ENCODE results near the gene MUCL1. TPM values are rescaled to one million over a fixed set of nuclear protein-coding genes. Genes with fewer than 3 reads are reported as not detected.

Gene MUCL1
- not detected in 2 replicates for total RNA-seq (2012; rRNA removed)

GRCh38 chr12:54853933-54854538, at the start of gene MUCL1:
Gene MUCL1 (plus strand): TSS chr12:54854516. CDS start chr12:54854583, 67 bp downstream.
- no peaks in the 10 kb centered on the region for H3K4me1 ChIP-seq (ENCODE audit: control insufficient read depth, insufficient read depth, low read length)
- no peak within 1 kb of the TSS for H3K4me3 ChIP-seq (ENCODE audit: low read length)
- H3K4me2 ChIP-seq (ENCODE audit: low read length), result no peak within 1 kb of the TSS
- peaks cover 41% of the 10 kb centered on the region for H3K27me3 ChIP-seq (ENCODE audit: control insufficient read depth, insufficient read depth, low read length)
- no peak within 1 kb of the TSS for H3K9ac ChIP-seq (ENCODE audit: low read depth, low read length)
- no peaks in the 10 kb centered on the region for H3K36me3 ChIP-seq (ENCODE audit: insufficient read depth, low read length)
- H3K9me3 ChIP-seq (replicated peaks; ENCODE audit: low read length), result no peaks in the 10 kb centered on the region

GRCh38 chr12:54821676-54822075, 32.6 kb upstream of the MUCL1 start:
- Histone ChIP-seq H3K4me3 (ENCODE audit: low read length) (no peak overlapping the region), H3K27me3 (ENCODE audit: control insufficient read depth, insufficient read depth, low read length) (no peaks in the 10 kb centered on the region), H3K4me2 (ENCODE audit: low read length) (no peak overlapping the region), H3K36me3 (ENCODE audit: insufficient read depth, low read length) (no peaks in the 10 kb centered on the region), H3K9me3 (replicated peaks; ENCODE audit: low read length) (no peaks in the 10 kb centered on the region), H3K4me1 (ENCODE audit: control insufficient read depth, insufficient read depth, low read length) (no peaks in the 10 kb centered on the region), H3K9ac (ENCODE audit: low read depth, low read length) (no peak overlapping the region)

GRCh38 chr12:54824402-54824801, 29.9 kb upstream of the MUCL1 start:
- H3K9ac ChIP-seq (ENCODE audit: low read depth, low read length), result no peak overlapping the region
- H3K4me3 ChIP-seq (ENCODE audit: low read length), result no peak overlapping the region
- no peaks in the 10 kb centered on the region for H3K27me3 ChIP-seq (ENCODE audit: control insufficient read depth, insufficient read depth, low read length)
- no peaks in the 10 kb centered on the region for H3K9me3 ChIP-seq (replicated peaks; ENCODE audit: low read length)
- no peaks in the 10 kb centered on the region for H3K36me3 ChIP-seq (ENCODE audit: insufficient read depth, low read length)
- no peak overlapping the region for H3K4me2 ChIP-seq (ENCODE audit: low read length)
- H3K4me1 ChIP-seq (ENCODE audit: control insufficient read depth, insufficient read depth, low read length), result no peaks in the 10 kb centered on the region

- H3K36me3 ChIP-seq (ENCODE audit: insufficient read depth, low read length), result no peaks in the 10 kb centered on the region
- H3K27me3 ChIP-seq (ENCODE audit: control insufficient read depth, insufficient read depth, low read length), result no peaks in the 10 kb centered on the region
- H3K4me2 ChIP-seq (ENCODE audit: low read length), result no peak overlapping the region
- H3K4me1 ChIP-seq (ENCODE audit: control insufficient read depth, insufficient read depth, low read length), result no peaks in the 10 kb centered on the region
- H3K9me3 ChIP-seq (replicated peaks; ENCODE audit: low read length), result no peaks in the 10 kb centered on the region
- no peak overlapping the region for H3K4me3 ChIP-seq (ENCODE audit: low read length)
- H3K9ac ChIP-seq (ENCODE audit: low read depth, low read length), result no peak overlapping the region
Measured at GRCh38 chr12:54829511-54829910, 24.8 kb upstream of the MUCL1 start.

GRCh38 chr12:54830199-54830598, 24.1 kb upstream of the MUCL1 start:
- H3K27me3 ChIP-seq (ENCODE audit: control insufficient read depth, insufficient read depth, low read length), result no peaks in the 10 kb centered on the region
- no peaks in the 10 kb centered on the region for H3K36me3 ChIP-seq (ENCODE audit: insufficient read depth, low read length)
- H3K9ac ChIP-seq (ENCODE audit: low read depth, low read length), result no peak overlapping the region
- H3K9me3 ChIP-seq (replicated peaks; ENCODE audit: low read length), result no peaks in the 10 kb centered on the region
- H3K4me1 ChIP-seq (ENCODE audit: control insufficient read depth, insufficient read depth, low read length), result no peaks in the 10 kb centered on the region
- H3K4me2 ChIP-seq (ENCODE audit: low read length), result no peak overlapping the region
- no peak overlapping the region for H3K4me3 ChIP-seq (ENCODE audit: low read length)

GRCh38 chr12:54831631-54832030, 22.7 kb upstream of the MUCL1 start:
- H3K4me1 ChIP-seq (ENCODE audit: control insufficient read depth, insufficient read depth, low read length), result no peaks in the 10 kb centered on the region
- H3K4me3 ChIP-seq (ENCODE audit: low read length), result no peak overlapping the region
- H3K27me3 ChIP-seq (ENCODE audit: control insufficient read depth, insufficient read depth, low read length), result no peaks in the 10 kb centered on the region
- H3K9me3 ChIP-seq (replicated peaks; ENCODE audit: low read length), result no peaks in the 10 kb centered on the region
- H3K4me2 ChIP-seq (ENCODE audit: low read length), result no peak overlapping the region
- H3K36me3 ChIP-seq (ENCODE audit: insufficient read depth, low read length), result no peaks in the 10 kb centered on the region
- no peak overlapping the region for H3K9ac ChIP-seq (ENCODE audit: low read depth, low read length)

GRCh38 chr12:54840244-54840865, 14.0 kb upstream of the MUCL1 start:
- H3K4me2 ChIP-seq (ENCODE audit: low read length), result no peak overlapping the region
- H3K36me3 ChIP-seq (ENCODE audit: insufficient read depth, low read length), result no peaks in the 10 kb centered on the region
- no peaks in the 10 kb centered on the region for H3K9me3 ChIP-seq (replicated peaks; ENCODE audit: low read length)
- H3K4me3 ChIP-seq (ENCODE audit: low read length), result no peak overlapping the region
- peaks cover 8% of the 10 kb centered on the region for H3K27me3 ChIP-seq (ENCODE audit: control insufficient read depth, insufficient read depth, low read length)
- no peak overlapping the region for H3K9ac ChIP-seq (ENCODE audit: low read depth, low read length)
- no peaks in the 10 kb centered on the region for H3K4me1 ChIP-seq (ENCODE audit: control insufficient read depth, insufficient read depth, low read length)

- no peaks in the 10 kb centered on the region for H3K9me3 ChIP-seq (replicated peaks; ENCODE audit: low read length)
- H3K27me3 ChIP-seq (ENCODE audit: control insufficient read depth, insufficient read depth, low read length), result peaks cover 64% of the 10 kb centered on the region
- no peak overlapping the region for H3K4me3 ChIP-seq (ENCODE audit: low read length)
- no peak overlapping the region for H3K9ac ChIP-seq (ENCODE audit: low read depth, low read length)
- H3K4me1 ChIP-seq (ENCODE audit: control insufficient read depth, insufficient read depth, low read length), result no peaks in the 10 kb centered on the region
- no peaks in the 10 kb centered on the region for H3K36me3 ChIP-seq (ENCODE audit: insufficient read depth, low read length)
- no peak overlapping the region for H3K4me2 ChIP-seq (ENCODE audit: low read length)
Measured at GRCh38 chr12:54857406-54857805, 3.1 kb downstream of the MUCL1 start.

- H3K9ac ChIP-seq (ENCODE audit: low read depth, low read length), result no peak overlapping the region
- H3K4me3 ChIP-seq (ENCODE audit: low read length), result no peak overlapping the region
- no peaks in the 10 kb centered on the region for H3K4me1 ChIP-seq (ENCODE audit: control insufficient read depth, insufficient read depth, low read length)
- H3K9me3 ChIP-seq (replicated peaks; ENCODE audit: low read length), result no peaks in the 10 kb centered on the region
- no peaks in the 10 kb centered on the region for H3K36me3 ChIP-seq (ENCODE audit: insufficient read depth, low read length)
- no peak overlapping the region for H3K4me2 ChIP-seq (ENCODE audit: low read length)
- H3K27me3 ChIP-seq (ENCODE audit: control insufficient read depth, insufficient read depth, low read length), result peaks cover 66% of the 10 kb centered on the region
Measured at GRCh38 chr12:54858562-54858961, 4.2 kb downstream of the MUCL1 start.

GRCh38 chr12:54859502-54859901, 5.2 kb downstream of the MUCL1 start:
- no peaks in the 10 kb centered on the region for H3K4me1 ChIP-seq (ENCODE audit: control insufficient read depth, insufficient read depth, low read length)
- no peaks in the 10 kb centered on the region for H3K9me3 ChIP-seq (replicated peaks; ENCODE audit: low read length)
- H3K4me2 ChIP-seq (ENCODE audit: low read length), result no peak overlapping the region

GRCh38 chr12:54861927-54862326, 7.6 kb downstream of the MUCL1 start:
- Histone ChIP-seq H3K9ac (ENCODE audit: low read depth, low read length) (no peak overlapping the region), H3K27me3 (ENCODE audit: control insufficient read depth, insufficient read depth, low read length) (peaks cover 54% of the 10 kb centered on the region), H3K4me3 (ENCODE audit: low read length) (no peak overlapping the region), H3K4me1 (ENCODE audit: control insufficient read depth, insufficient read depth, low read length) (no peaks in the 10 kb centered on the region), H3K9me3 (replicated peaks; ENCODE audit: low read length) (no peaks in the 10 kb centered on the region), H3K36me3 (ENCODE audit: insufficient read depth, low read length) (no peaks in the 10 kb centered on the region), H3K4me2 (ENCODE audit: low read length) (no peak overlapping the region)

More at GRCh38 chr12:54859502-54859901, 5.2 kb downstream of the MUCL1 start:
- peaks cover 69% of the 10 kb centered on the region for H3K27me3 ChIP-seq (ENCODE audit: control insufficient read depth, insufficient read depth, low read length)
- no peak overlapping the region for H3K4me3 ChIP-seq (ENCODE audit: low read length)
- no peak overlapping the region for H3K9ac ChIP-seq (ENCODE audit: low read depth, low read length)
- no peaks in the 10 kb centered on the region for H3K36me3 ChIP-seq (ENCODE audit: insufficient read depth, low read length)

Data from skeletal muscle satellite cell (primary cell).